ENCODE data around the gene FEZF1.

The FEZF1 gene

GRCh38 chr7:122304319-122304975, at the start of gene FEZF1:
Gene FEZF1 (minus strand): TSS chr7:122304750. CDS start chr7:122304437, 313 bp downstream.
- no peak for DNase-seq

GRCh38 chr7:122352454-122352853, 47.9 kb upstream of the FEZF1 start:
- no peak for DNase-seq

GRCh38 chr7:122350701-122351100, 46.2 kb upstream of the FEZF1 start:
- no peak for DNase-seq

- DNase-seq, result no peak
Measured at GRCh38 chr7:122344303-122344620, 39.7 kb upstream of the FEZF1 start.

- DNase-seq, result no peak
Measured at GRCh38 chr7:122343601-122344302, 39.2 kb upstream of the FEZF1 start.

- no peak for DNase-seq
Measured at GRCh38 chr7:122340427-122340826, 35.9 kb upstream of the FEZF1 start.

GRCh38 chr7:122339145-122339904, 34.8 kb upstream of the FEZF1 start:
- DNase-seq, result no peak

GRCh38 chr7:122337011-122337410, 32.5 kb upstream of the FEZF1 start:
- DNase-seq, result no peak

- no peak for DNase-seq
Measured at GRCh38 chr7:122329145-122329802, 24.7 kb upstream of the FEZF1 start.

- no peak for DNase-seq
Measured at GRCh38 chr7:122327969-122328368, 23.4 kb upstream of the FEZF1 start.

- DNase-seq, result no peak
Measured at GRCh38 chr7:122316467-122317388, 12.2 kb upstream of the FEZF1 start.

GRCh38 chr7:122315507-122316466, 11.2 kb upstream of the FEZF1 start:
- DNase-seq, result no peak

GRCh38 chr7:122314284-122314683, 9.7 kb upstream of the FEZF1 start:
- DNase-seq, result no peak

GRCh38 chr7:122312789-122313188, 8.2 kb upstream of the FEZF1 start:
- no peak for DNase-seq

- DNase-seq, result no peak
Measured at GRCh38 chr7:122311734-122312450, 7.3 kb upstream of the FEZF1 start.

- no peak for DNase-seq
Measured at GRCh38 chr7:122311050-122311700, 6.6 kb upstream of the FEZF1 start.

GRCh38 chr7:122310119-122311021, 5.8 kb upstream of the FEZF1 start:
- no peak for DNase-seq

- no peak for DNase-seq
Measured at GRCh38 chr7:122309421-122309820, 4.9 kb upstream of the FEZF1 start.

GRCh38 chr7:122307228-122307621, 2.7 kb upstream of the FEZF1 start:
- DNase-seq, result no peak
